ENCODE measurements around the gene METTL3. TPM values are rescaled to one million over a fixed set of nuclear protein-coding genes. Genes with fewer than 3 reads are reported as not detected.

Gene METTL3
- total and polyA plus RNA-seq, 2 of the 4 experiments (the other 2 are of a cell fraction): 90.6 to 109 TPM

GRCh38 chr14:21476523-21476924 lies 34.6 kb downstream of the METTL3 start (continued):
- TF ChIP-seq MAFK (IDR thresholded peaks at IDR 0.05; ENCODE audit: low read depth, low read length): no peak
- TF ChIP-seq MXI1 (IDR thresholded peaks at IDR 0.05; ENCODE audit: borderline replicate concordance, low read depth, low read length): no peak
- TF ChIP-seq CEBPB (IDR thresholded peaks at IDR 0.05; ENCODE audit: low read depth, low read length): no peak
- TF ChIP-seq FOS (IDR thresholded peaks at IDR 0.05; ENCODE audit: low read depth, low read length): no peak
- no peak for TF ChIP-seq MAZ (IDR thresholded peaks at IDR 0.05; ENCODE audit: borderline replicate concordance, low read depth, low read length)
- no peak for TF ChIP-seq RAD21 (IDR thresholded peaks at IDR 0.05; ENCODE audit: low read length)
- no peak for TF ChIP-seq BHLHE40 (IDR thresholded peaks at IDR 0.05; ENCODE audit: low read depth, low read length)
